Hypothalamus (tissue), 51 donors: ENCODE results near the gene TNFAIP8L1.

Source experiments
- DNase-seq, 51 donors: peaks; one replicate each; lab custom pipeline; 2025; lab: John Stamatoyannopoulos, UW

TNFAIP8L1 gene

DNA sequence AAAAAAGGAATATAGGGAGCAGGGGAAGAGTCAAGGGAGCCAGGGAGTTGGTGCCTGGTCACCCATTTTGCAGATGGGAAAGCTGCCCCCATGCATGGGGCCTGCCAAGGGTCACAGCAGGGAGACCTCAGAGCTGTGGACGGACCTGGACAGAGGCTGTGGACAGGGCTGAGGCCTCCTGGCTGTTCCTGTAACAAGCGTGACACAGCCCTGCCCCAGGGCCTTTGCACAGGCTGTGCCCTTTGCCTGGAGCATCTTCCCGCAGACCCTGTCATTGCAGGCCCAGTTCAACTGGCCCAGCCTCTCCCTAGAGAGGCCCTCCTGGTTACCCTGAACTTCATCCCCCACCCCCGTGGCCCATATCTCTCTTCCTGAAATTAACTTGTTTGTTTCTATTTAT is 6.4 kb downstream of the TNFAIP8L1 start:
- no peak for DNase-seq

DNA sequence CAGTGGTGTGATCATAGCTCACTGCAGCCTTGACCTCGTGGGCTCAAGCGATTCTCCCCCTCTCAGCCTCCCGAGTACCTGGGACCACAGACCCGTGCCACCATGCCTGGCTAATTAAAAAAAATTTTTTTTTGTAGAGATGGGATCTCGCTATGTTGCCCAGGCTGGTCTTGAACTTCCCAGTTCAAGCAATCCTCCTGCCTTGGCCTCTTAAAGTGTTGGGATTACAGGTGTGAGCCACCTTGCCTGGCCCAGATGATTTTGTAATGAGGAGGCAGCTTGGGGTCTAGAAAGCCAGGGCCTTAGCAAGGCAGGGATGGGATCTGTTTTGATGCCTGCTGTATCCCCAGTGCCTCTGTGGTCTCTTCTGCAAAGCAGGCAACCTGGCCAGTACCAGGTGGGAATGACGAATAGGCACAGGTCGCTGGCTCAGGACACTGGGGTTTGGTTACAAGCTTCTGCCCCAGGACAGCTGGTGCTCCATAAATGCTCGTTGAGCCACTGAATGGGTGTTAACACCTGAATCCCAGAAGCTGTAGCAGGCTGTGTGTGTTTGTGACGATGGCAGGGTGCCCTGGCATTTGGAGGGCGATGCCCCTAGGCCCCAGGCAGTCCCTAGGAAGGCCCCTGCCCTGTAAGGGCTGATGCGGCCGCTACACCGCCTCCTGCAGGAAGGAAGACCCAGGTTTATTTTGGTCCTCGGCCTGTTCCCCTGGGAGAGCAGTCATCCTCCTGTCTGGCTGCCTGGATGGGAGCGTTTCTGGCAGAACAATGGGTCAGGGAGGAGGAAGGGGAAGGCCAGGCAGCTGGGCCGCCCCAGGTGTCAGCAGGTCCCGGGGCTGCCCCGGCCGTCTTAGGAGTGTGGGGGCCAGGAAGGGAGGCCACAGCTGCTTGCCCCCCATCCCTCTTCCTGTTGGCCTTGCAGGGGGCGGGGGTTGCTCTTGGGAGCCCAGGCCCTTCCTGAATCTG is 8.6 kb downstream of the TNFAIP8L1 start:
- no peak for DNase-seq

DNA sequence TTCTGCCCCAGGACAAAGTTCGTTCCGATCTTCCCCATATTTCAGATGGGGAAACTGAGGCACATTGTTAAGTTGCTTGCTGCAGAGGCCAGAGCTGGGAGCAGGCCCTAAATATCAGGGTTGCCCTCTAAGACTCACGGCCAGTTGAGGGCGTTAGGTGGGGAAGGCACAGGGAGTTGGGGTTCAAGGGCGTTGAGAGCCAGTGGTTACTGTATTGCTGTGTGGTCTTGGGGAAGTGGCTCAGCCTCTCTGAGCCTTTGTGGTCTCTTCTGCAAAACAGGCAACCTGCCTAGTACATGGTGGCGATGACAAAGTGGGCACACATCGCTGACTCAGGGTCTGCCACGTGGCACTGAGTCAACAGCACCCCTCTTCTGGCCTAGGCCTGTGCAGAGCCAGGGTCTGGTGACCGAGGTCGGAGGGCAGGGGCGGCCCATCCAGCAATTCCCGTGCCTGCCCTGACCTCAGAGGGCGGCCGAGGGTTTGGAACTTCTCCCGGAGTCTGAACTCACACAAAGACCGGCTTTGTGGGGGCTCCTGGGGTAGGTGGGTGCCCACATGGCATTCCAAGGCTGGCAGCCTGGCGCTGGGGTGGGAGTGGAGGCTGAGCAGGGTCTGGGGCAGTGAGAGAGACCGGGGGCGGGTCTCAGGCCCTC is 10.2 kb downstream of the TNFAIP8L1 start:
- DNase-seq, result no peak

DNA sequence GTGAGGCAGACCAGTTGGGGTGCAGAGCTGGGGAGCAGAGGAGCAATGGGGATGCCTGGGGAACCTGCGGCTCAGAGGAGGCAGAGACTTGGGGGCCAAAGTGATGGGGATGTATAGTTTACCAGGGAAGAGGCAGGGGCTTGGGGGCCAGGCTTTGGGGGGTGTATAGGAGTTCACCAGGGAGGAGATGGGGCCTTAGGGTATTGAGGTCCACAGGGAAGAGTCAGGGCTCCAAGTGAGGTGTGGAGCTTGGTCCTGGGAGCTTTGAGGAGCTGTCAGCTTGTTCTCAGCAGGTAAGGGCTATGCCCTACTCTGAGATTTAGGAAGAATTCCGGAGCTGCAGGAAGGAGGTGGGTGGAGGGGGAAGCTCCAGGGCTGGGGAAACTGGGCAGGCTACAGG is 10.8 kb downstream of the TNFAIP8L1 start:
- DNase-seq, result no peak

DNA sequence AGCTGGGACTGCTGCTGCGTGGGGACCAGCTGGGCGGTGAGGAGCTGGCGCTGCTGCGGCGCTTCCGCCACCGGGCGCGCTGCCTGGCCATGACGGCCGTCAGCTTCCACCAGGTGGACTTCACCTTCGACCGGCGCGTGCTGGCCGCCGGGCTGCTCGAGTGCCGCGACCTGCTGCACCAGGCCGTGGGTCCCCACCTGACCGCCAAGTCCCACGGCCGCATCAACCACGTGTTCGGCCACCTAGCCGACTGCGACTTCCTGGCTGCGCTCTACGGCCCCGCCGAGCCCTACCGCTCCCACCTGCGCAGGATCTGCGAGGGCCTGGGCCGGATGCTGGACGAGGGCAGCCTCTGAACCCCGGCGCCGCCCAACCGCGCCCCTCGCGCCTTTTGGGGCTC is 12.8 kb downstream of the TNFAIP8L1 start:
- no peak for DNase-seq

DNA sequence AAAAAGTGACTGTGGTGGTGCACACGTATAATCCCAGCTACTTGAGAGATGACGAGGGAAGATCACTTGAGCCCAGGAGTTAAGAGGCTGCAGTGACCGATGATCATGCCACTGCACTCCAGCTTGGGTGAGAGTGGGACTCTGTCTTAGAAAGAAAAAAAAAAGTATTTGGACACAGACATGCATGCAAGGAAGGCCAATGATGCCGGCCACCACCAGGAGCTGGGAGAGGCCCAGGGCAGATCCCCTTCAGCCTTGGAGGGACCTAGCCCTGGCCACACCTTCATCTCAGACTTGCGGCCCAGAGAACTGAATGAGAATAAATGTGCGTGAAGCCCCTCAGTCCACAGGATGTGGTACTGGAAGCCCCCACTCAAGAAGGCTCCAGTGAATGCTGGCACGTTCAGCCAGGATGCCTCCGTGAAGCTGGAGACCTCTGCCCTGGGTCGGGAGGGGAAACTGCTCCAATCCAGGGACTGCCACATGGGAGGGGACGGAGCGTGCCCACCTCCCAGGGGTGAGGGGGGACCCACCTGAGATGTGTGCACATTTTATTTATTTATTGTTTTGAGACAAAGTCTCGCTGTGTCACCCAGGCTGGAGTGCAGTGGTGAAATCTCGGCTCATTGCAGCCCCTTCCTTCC is 14.6 kb downstream of the TNFAIP8L1 start:
- no peak for DNase-seq

DNA sequence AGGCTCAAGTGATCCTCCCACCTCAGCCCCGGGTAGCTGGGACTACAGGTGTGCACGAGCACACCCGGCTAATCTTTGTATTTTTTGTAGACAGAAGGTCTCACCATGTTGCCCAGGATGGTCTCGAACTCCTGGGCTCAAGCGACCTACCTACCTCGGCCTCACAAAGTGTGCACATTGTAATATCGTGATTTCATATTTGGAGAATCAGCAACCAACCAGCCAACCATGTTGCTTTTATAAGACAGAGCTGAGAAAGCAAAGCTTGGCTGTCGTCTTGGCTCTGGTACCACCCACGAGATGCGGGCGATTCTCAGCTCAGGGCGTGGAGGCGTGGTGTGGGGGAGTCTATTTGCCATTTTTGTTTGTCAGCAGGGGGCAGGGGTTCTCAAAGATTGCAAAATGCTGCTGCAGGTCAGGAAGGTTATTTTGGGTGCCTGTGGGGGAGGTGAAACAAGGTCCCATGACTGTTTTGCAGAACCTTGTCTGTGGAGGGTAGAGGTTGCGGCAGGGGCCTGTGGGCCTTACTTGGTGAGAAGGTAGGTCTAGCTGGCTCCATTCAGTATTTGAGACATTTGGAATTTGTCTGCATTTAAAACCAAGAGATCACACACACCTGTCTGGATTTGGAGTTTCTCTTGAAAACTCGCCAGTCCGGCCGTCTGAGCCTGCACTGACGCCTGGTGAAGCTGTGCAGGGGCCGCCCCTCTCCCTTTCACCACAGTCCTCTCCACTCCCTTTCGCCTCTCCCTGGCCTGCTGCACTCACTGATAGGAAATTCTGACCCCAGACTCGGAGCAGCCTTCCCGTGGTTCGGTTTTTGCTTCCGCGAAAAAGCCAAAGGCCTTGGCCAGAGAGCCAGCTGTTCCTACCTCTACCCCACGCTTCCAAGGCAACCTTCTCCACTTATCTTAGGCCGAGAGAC is 15.4 kb downstream of the TNFAIP8L1 start:
- peak in 2 of 51 donors; percentile 15 to 40 for DNase-seq

DNA sequence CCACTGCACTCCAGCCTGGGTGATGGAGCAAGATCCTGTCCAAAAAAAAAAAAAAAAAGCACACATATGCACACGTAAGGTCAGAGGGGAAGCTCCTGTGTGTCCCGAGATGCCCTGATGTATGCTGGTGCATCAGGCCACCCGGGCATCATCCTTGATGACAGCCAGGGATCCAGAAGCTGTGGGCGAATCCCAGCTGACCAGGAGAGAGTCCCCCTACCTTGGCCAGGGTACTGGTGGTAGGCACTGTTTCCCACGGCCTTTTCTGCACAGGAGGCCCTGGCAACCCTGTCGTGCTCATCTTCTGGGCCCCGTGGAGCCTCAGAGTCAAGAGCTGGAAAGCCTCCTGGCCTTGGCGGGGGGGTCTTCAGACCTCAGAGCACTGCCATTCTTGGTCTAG is 16.8 kb downstream of the TNFAIP8L1 start:
- DNase-seq, result no peak

DNA sequence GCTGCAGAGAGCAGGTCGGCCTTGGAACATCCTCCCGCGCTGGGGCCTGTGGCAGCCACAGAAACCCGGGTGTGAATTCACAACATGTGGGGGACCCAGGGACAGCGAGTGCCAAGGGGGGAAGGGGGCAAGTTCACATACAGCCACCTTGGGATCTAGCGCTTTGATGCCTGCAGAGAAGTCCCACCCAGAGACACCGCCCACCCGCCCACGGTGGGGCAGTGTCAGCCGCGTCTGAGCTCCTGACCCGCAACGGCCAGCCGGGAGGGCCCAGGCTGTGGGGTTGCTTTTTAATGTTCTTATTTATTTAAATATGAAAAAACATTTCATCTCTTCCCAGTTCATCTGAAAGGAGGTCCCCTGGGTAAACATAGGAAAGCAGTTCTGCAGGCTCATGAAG is 17.9 kb downstream of the TNFAIP8L1 start:
- no peak for DNase-seq

DNA sequence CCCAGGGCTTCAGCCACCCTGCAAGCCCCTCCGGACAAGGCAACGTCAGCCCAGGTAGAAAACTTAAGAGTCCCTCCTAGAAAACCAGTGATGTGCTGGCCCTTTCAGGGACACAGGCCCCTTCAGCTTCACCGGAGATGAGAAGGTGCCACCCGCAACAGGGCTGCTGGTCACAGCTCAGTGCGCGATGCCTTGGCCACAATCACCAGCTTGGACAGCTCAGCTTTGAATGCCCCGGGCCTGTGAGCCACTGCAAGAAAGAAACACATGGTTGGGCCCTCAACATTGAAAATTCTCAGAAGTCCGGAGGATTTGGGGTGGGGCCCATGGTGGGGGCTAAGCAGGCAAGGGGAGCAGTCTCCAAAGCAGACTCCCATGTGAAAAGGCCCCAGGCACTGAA is 18.5 kb downstream of the TNFAIP8L1 start:
- no peak for DNase-seq

DNA sequence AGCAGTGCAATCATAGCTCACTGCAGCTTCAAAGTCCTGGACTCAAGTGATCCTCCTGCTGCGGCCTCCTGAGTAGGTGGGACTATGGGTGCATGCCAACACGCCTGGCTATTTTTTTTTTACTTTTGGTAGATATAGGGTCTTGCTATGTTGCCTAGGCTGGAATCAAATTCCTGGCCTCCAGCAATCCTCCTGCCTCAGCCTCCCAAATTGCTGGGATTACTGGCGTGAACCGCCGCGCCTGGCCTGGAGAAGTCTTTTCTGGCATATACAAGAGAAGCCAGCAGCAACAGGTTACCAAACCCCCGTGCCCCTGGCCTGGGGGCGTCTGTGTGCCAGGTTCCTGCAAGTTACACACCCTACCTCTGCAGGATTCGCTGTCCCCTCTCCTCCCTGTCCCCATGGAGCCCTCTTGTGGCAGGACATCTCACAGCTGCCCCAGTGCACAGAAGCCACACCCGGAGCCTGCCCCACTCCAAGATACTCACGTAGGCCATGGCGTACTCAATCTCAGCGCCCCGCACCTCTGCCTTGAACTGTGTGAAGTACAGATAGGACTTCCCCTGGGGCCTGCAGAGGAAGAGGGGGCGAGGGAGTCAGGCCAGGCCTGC is 21.0 kb downstream of the TNFAIP8L1 start:
- no peak for DNase-seq

DNA sequence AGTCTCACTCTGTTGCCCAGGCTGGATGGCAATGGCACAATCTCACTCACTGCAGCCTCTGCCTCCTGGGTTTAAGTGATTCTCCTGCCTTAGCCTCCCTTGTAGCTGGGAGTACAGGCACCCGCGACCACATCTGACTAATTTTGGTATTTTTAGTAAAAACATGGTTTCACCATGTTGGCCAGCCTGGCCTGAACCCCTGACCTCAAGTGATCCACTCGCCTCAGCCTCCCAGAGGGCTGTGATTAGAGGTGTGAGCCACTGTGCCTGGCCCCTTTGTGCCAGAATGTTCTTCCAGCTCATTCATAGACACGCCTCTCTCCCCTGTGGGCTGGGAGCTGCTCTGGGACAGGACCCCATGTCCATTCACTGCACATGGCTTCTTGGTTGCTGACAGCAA is 21.7 kb downstream of the TNFAIP8L1 start:
- DNase-seq, result no peak

DNA sequence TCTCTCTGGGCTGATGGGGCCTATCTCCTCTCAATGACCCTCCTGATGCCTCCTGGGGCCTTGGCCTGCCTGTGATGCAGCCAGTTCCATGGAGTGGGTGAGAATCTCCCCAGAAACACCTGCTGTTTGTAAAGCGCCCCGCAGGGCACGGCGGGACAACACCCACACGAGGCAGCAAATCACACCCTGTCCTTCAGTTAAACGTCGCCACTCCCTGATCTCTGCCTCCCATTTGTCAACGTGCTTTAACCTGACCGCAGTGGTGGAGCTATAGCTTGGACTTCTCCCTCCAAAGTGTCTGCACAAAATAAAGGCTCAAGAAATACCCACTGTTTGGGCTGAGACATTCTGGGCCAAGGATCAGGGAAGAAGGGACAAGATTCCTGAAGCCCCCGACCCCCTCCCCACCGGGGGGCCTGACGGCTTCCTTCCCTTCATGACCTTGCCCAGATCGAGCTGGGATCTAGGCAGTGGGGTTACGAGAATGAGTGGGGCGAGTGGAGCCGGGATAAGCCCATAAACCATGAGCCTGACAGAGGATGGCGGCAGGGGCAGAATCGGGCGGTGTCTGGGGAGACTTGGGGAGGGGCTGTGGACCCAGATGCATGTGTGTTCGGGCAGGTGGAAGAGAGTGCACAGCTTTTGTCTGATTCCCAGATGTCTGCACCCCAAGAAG is 22.8 kb downstream of the TNFAIP8L1 start:
- no peak for DNase-seq

DNA sequence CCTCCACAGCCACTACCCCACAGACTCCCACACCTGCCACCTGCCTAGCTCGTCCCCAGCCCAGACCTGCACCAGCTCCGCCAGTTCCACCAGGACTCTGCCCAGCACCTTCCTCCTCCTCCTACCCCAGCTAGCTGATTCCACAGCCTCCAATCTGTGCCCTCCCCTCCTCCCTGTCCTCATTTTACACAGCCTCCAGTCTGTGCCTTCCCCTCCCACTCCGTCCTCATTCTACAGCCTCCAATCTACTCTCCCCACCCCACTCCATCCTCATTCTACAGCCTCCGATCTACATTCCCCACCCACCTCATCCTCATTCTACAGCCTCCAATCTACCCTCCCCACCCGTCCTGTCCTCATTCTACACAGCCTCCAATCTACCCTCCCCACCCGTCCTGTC is 23.5 kb downstream of the TNFAIP8L1 start:
- DNase-seq, result no peak

DNA sequence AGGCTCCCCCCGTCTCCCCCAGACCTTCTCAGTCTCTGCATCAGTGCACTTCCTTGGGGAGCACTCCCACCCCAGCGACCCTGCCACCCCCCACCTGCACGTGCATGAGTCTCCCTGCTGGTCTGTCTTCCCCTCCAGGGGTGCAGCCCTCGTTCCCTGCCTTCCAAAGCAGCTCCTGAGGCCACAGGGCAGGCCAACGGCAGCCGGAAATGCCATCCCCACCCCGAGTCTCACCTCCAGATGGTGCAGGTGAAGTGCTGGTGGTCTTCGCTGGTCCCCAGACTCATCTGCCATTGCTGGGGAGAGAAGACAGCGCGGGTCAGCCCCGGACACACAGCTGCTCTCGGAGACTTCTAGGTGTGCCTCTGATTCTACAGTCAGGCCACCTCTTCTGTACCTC is 25.3 kb downstream of the TNFAIP8L1 start:
- DNase-seq, result no peak

DNA sequence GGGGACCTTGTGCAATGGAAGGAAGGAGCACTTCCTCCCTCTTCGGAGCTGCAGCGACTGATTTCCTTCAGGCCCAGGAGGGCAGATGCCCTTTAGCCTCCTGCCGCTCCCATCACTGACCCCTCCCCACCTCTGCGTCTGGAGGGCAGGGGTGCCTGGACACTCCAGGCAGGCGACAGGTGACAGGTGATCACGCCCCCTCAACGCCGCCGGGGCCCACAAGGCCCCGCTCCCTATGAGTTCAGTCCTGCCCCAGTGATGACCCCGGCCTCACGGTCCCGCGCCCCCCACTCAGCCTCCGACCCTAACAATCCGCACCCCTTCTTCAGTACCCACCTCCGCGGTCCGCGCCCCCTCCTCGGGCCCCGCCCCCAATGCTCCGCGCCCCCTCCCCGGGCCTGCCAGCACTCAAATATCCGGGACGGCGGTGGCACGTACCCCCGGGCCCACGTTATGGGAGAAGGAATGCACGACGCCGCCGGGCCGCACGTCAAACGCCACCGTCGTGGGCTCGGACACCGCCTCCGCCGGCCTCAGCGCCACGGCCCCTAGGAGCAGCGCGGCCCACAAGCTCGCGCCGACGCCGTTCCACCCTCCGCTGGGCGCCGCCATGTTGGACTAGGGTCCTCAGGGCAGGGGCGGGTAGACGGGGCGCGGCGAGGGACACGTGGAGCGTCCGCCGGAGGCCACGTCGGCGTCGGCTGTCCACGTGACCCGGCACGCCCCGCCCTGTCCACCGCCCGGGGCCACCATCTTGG is 30.6 kb downstream of the TNFAIP8L1 start, which contains the start of gene MYDGF:
Gene MYDGF (minus strand): TSS at position 620 of the 758 bp plus-strand sequence. CDS start 8 bp downstream, at position 612.
- DNase-seq, result peak in 50 of 51 donors; percentile 25 to 93 (median 82)

DNA sequence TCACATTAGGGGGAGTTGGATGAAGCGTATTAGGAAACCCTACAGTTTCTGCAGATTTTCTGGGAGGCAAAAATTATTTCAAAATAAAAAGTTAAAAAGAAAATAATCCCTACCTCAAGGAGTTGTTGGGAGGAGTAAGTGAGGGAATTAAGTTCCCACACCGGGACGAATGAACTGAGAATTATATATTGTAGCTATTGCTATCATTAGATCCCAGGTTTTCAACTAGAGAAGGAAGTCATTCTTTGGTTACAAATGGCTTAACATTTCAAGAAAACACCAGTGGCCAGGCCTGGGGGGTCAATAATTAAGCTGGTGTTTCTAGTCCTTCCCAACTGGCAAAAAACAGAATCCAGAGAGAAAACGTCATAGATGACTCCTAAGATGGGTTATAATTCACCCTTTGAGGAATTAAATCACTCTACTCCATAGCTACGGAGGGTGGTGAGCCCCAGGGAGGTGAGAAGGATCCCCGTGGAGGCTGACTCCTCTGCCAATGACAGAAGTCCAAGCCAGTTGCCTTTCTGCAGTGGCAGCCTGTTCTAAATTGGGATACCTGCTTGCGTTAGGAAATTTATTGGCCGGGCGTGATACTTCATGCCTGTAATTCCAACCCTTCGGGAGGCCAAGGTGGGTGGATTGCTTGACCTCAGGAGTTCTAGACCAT is 32.0 kb downstream of the TNFAIP8L1 start:
- no peak for DNase-seq

DNA sequence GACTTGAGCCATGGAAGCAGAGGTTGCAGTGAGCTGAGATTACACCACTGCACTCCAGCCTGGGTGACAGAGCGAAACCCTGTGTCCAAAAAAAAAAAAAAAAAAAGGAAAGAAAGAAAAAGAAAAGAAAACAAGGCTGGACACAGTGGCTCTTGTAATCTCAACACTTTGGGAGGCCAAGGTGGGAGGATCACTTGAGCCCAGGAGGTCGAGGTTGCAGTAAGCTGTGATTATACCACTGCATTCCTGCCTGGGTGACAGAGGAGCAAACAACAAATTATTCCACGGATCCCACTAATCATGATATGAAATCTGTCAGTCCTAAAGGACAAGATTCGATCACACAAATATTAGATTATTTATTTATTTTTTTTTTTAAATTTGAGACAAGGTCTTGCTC is 33.9 kb downstream of the TNFAIP8L1 start:
- no peak for DNase-seq
